A549 treated with dexamethasone at 1 μM for 4 hours (cell line): ENCODE measurements around the gene TCHP. TPM values are rescaled to one million over a fixed set of nuclear protein-coding genes. Genes with fewer than 3 reads are reported as not detected.

Experiments
- total RNA-seq: library from RNA; stranded (reverse); fragments of 200-300 nt; extraction: Qiagen RNA extraction; gene quantifications from 5 replicates; pipeline ENCODE4 v1.2.3, GENCODE V29; 2022

Gene TCHP, protein sequence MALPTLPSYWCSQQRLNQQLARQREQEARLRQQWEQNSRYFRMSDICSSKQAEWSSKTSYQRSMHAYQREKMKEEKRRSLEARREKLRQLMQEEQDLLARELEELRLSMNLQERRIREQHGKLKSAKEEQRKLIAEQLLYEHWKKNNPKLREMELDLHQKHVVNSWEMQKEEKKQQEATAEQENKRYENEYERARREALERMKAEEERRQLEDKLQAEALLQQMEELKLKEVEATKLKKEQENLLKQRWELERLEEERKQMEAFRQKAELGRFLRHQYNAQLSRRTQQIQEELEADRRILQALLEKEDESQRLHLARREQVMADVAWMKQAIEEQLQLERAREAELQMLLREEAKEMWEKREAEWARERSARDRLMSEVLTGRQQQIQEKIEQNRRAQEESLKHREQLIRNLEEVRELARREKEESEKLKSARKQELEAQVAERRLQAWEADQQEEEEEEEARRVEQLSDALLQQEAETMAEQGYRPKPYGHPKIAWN
- total RNA-seq, result 14.3 to 18.1 TPM (median 17.1 TPM) in 5 replicates

GRCh38 chr12:109899783-109900751 lies at the start of gene TCHP:
Gene TCHP (plus strand): TSS chr12:109900274. CDS start chr12:109903027, 2,753 bp downstream.

DNA sequence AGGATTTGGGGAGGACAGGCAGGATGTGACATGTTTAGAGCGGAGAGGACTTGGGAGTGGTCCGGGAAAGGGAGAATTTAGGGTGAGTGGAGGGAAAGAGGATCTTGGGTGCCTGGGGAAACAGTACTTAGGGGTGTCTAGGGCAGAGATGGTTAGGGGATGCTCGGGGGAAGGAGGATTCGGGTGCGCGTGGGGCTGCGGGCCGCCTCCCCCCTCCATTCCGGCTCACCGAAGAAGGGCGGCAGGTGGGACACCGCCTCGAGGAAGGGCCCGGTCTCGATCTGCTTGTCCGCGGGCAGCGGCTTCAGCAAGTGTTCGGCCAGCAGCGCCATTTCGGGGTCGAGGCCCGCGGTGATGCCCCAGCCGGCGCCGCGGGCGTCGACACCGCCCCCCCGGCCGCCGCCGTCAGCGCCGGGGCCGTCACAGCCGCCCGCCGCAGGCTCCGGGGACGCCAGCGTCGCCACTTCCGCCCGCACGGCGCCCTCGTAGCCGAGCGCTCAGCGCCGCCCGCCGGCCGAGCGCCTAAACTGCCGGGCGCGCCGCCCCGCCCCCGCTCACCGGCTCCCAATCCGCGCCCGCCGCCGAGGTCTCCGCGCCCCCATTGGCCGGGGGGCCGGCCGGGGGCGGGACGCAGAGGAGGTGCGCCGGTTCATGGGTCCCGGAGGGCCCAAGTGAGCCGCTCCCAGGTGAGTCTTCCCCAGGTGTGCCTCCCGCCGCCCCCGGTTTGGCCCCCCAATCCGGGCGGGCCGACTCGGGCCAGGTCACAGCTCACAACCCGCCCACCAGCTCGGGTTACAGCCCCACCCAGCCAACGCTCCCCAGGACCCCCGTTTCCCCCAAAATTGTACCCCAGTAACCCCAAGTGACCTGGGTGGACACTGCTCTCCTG lies 19.8 kb upstream of the TCHP start, which contains the start of gene GLTP:
GLTP (minus strand) TSS at position 499 of the 889 bp plus-strand sequence; CDS start at position 332, 167 bp downstream.

Other genes with a start within 250 kb of the TCHP start
- 3.3 to 7.0 TPM (median 5.8 TPM) in 5 replicates for gene FAM222A, start 186.4 kb upstream of the TCHP start, total RNA-seq
- gene TRPV4, start 66.9 kb upstream of the TCHP start, total RNA-seq, result 0.08 to 0.19 TPM (median 0.17 TPM) in 5 replicates
- gene GLTP, start 19.7 kb upstream of the TCHP start, total RNA-seq, result 20.3 to 23.0 TPM (median 21.6 TPM) in 5 replicates
- 15.8 to 24.2 TPM (median 22.3 TPM) in 5 replicates for gene GIT2, start 96.1 kb downstream of the TCHP start, total RNA-seq
- gene ANKRD13A, start 99.2 kb downstream of the TCHP start, total RNA-seq, result 13.4 to 17.9 TPM (median 15.7 TPM) in 5 replicates
- gene C12orf76, start 148.2 kb downstream of the TCHP start, total RNA-seq, result 5.7 to 7.1 TPM (median 6.6 TPM) in 5 replicates
- gene IFT81, start 224.1 kb downstream of the TCHP start, total RNA-seq, result 14.0 to 19.9 TPM (median 19.0 TPM) in 5 replicates